HG03196 (cell line): ENCODE results near the gene MST1.

Source experiments
- ATAC-seq: cut with Tn5 transposase; IDR thresholded peaks from one replicate; pipeline ENCODE4 v1.9.1; 2021; ENCODE audit not compliant: unreplicated experiment

Gene MST1

DNA sequence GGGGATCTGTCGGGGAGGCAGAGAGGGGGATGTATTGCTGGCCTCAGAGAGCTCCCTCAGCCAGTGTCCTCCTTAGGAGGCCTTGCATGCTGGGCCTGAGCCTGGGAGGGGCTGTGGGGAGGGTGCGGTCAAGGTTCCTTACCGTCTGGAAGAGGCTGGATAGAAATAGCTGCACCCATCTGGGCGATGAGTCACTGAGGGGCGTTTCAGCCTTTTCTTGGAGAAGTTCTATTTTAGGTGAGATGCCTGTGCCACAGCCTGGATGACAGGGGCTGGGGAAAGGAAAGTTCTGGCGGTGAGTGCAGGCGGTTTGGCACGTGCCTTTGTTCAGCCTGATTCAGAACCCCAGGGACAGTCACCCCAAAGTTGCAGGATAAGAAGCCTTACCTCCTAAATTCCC is 50.8 kb downstream of the MST1 start:
- ATAC-seq: no peak

DNA sequence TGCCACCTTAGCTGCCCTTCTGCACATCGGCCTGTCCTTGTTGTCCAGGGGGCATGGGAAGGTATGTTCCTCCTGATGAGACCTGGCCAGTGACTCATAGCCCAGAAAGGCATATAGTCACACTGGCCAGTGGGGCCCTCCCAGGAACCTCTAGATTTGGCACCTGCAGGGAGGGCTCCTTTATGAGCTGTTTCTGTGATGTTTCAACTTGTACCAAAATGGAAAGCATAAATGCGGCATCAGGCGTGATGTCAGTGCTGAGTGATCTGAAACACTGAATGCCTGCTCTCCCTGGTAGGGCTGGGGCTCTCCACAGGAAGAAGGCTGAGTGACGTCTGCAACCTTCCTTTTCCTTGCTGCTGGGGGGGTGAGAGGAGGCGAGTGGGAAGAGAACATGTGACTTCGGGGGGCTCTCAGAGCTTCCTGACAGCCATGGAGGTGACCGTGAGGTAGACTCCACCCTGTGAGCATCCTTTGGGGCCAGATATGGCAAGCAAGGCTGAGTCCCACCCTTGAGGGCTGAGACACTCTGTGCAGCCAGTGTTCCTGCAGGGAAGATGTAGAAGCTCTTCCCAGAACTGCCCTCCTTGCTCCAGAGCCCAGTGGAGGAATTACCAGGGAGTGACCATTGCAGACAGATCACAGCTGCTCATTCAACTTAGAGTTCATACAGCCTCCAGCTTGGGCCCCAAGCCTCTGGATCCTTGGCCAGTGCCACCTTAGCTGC is 52.2 kb downstream of the MST1 start:
- ATAC-seq: no peak

DNA sequence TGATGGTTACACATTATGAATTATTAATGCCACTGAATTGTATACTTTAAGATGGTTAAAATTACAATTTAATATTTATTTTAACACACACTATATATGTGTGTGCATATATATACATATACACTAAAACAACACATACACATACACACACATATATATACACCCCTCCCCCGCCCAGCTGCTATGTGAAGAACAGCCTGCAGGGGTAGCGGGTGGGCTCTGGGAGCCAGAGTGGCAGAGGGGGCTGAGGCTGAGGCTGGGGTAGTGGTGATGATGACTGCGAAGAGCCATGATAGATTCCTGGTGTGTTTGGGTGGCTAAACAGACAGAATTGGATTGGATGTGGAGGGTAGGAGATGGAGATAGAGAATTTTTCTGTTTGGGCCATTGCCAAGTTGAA is 54.5 kb downstream of the MST1 start:
- no peak for ATAC-seq
